Measurements from ENCODE around the gene VWA5A. TPM values are rescaled to one million over a fixed set of nuclear protein-coding genes. Genes with fewer than 3 reads are reported as not detected.

VWA5A gene
- total and polyA plus RNA-seq, 10 of the 15 experiments (the other 5 are each of a cell fraction or from before 2014, with no cell fraction given): 0.45 to 1.6 (median 1.0) TPM

GRCh38 chr11:124077266-124077665, 38.0 kb upstream of the VWA5A start:
- ChIA-PET CTCF (no interaction called here), SMC1A (ENCODE audit: uncharacterized antibody, unreplicated experiment) (interaction anchor here (1.4 kb wide), 1 partner anchor 9 kb away, joined by 3 read pairs; no protein-coding TSS in a partner anchor), RAD21 (ENCODE audit: unreplicated experiment) (no interaction called here), POLR2A (no interaction called here)
- Histone ChIP-seq H4K20me1 (ENCODE audit: control insufficient read depth, insufficient read depth) (no peaks in the 10 kb centered on the region), H3K36me3 (ENCODE audit: control insufficient read depth in 2 of 2, insufficient read depth in 2 of 2, low read length in 1 of 2) (no peaks in the 10 kb centered on the region), H3K9me3 (replicated peaks; ENCODE audit: control insufficient read depth, insufficient read depth, low read length) (no peaks in the 10 kb centered on the region), H3K27ac (ENCODE audit: control insufficient read depth, insufficient read depth) (no peak overlapping the region), H3K4me2 (ENCODE audit: control insufficient read depth, insufficient read depth) (no peak overlapping the region), H3K4me1 (ENCODE audit: control insufficient read depth, insufficient read depth, low read length) (peaks cover 7% of the 10 kb centered on the region; the same call in 1 of the 2 replicates), H3K27me3 (replicated peaks in 1 of 2; ENCODE audit: control insufficient read depth in 2 of 2, insufficient read depth in 2 of 2, low read length in 1 of 2) (peaks cover 2% of the 10 kb centered on the region in 2 experiments; a peak in 2 of 4 replicates), H2AFZ (ENCODE audit: control insufficient read depth, low read depth, low read length) (no peak overlapping the region), H3K9ac (ENCODE audit: control insufficient read depth, insufficient read depth, low read length) (no peak overlapping the region), H3K79me2 (ENCODE audit: control insufficient read depth, insufficient read depth, low read length) (no peaks in the 10 kb centered on the region), H3K4me3 (no peak overlapping the region)
- no TSS peak for BruUV-seq (replicated peaks)
- FAIRE-seq: no peak
- TF ChIP-seq CREB1 (IDR thresholded peaks at IDR 0.05; ENCODE audit: low read depth): no peak
- TF ChIP-seq RAD51 (IDR thresholded peaks at IDR 0.05): no peak
- no peak for TF ChIP-seq PRDM15 (CRISPR knock-in tag; IDR thresholded peaks at IDR 0.05)
- TF ChIP-seq REST (IDR thresholded peaks at IDR 0.05; ENCODE audit: low read depth, low read length): no peak
- no peak for TF ChIP-seq IKZF1 (conservative IDR thresholded peaks at IDR 0.05)
- TF ChIP-seq DPF2 (IDR thresholded peaks at IDR 0.05): no peak
- TF ChIP-seq MTA2 (IDR thresholded peaks at IDR 0.05; ENCODE audit: low read depth): no peak
- no peak for TF ChIP-seq USF2 (IDR thresholded peaks at IDR 0.05; ENCODE audit: borderline replicate concordance, low read depth, low read length)
- TF ChIP-seq SMARCA5 (IDR thresholded peaks at IDR 0.05): no peak
- in situ Hi-C loops (cut with MboI) (loop anchor here (10.0 kb wide), 1 partner anchor 508 kb away; no protein-coding TSS in a partner anchor), intact Hi-C loops (cut with micrococcal nuclease; ENCODE audit: unreplicated experiment) (no loop called here)
- DNase-seq (ENCODE audit: low read depth, low spot score): no peak
- ATAC-seq: no peak
- WGBS (ENCODE audit: insufficient coverage, insufficient replicate concordance, low lambda C conversion rate, missing lambda C conversion rate): 70% methylated on average over 1 of the region's 1 CpG
